H7 (cell line): ENCODE results near the gene ALDH1A1. TPM values are rescaled to one million over a fixed set of nuclear protein-coding genes. Genes with fewer than 3 reads are reported as not detected.

ENCODE experiments used
- DNase-seq: peaks from one replicate; pipeline ENCODE4 v3.0.0; 2012
- H3K27me3 ChIP-seq: 2 replicates; pipeline ENCODE4 v1.6.0; 2011; ENCODE audit warnings: mild to moderate bottlenecking, low read length; ENCODE audit not compliant: control insufficient read depth, insufficient read depth
- H3K36me3 ChIP-seq: replicated peaks from 2 replicates; pipeline ENCODE4 v1.5.1; 2011; ENCODE audit warnings: low read length; ENCODE audit not compliant: control insufficient read depth, insufficient read depth
- H3K4me3 ChIP-seq: 2 replicates; pipeline ENCODE4 v1.5.1; 2011; ENCODE audit warnings: low read depth, mild to moderate bottlenecking, control low read depth, low read length, moderate library complexity; ENCODE audit not compliant: insufficient read depth
- total RNA-seq: library from RNA; depleted of rRNA; stranded (reverse); fragments of >200 nt; shearing (Covaris generic); gene quantifications from 2 replicates; pipeline ENCODE4 v1.2.3, GENCODE V29; 2014

ALDH1A1 gene
- total RNA-seq, 1 experiment from 2014 or later, result 1.6 TPM

DNA sequence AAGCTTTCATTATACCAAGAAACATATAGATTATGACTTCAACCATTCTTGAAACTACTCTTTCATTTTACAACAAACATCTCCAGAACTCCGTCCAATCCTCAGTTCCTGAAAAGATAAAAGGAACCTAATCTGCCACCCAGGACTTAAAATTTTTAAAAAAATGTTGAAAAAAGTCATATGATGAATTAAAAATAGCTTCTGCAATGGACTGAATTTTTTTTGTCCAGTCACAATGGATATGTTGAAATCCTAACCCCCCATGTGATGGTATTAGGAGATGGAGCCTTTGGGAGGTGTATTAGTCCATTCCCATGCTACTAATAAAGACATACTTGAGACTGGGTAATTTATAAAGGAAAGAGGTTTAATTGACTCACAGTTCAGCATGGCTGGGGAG, 2.7 kb upstream of the ALDH1A1 start:
- Histone ChIP-seq H3K4me3 (no peak overlapping the region), H3K36me3 (no peaks in the 10 kb centered on the region), H3K27me3 (no peaks in the 10 kb centered on the region)
- no peak for DNase-seq

DNA sequence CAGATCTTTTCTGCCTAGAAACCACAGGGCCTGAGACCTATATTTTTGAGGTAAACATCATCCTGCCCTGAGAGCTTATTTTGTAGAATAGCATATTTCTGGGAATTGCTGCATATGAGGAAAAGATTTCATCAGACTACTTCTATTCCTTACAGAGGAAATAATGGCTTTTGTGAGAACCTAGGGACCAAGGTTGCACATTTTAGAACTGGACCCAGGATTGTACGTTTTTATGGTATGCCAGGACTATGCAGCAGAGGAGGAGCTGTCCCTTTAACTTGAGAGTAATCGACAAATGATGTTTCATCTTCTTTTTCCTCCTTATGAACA, 2.2 kb upstream of the ALDH1A1 start:
- no peak for DNase-seq
- Histone ChIP-seq H3K4me3 (no peak overlapping the region), H3K27me3 (no peaks in the 10 kb centered on the region), H3K36me3 (no peaks in the 10 kb centered on the region)

DNA sequence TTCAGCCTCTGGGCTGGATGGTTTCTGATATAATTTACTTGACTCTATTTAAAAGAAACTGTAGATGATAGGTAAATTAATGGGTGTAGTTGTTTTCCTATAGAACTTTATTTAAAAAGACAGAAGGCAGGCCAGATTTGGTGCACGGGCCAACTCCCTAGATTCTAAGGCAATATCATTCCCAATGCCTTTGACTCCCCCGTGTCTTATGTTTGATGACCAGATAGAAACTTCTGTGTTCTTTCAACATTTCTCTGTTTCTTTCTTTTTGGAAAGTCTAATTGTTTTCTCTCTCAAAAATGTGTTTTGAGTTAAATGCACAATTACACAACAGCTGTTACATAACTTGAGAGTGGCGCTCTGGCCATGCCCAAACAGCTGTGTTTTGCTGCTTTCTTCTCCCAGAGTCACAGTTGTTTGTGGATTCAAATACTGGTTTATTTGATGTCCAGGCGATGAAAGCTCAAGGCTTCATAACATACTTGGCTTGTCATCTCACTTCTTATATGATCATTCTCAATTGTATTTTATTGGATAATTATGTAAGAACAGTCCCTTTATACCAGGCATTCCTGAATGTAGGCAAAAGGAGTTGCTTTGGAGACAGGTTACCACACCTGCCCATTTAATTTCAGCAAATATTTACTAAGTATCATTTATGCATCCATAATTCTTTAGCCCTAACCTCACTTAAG, 1.7 kb upstream of the ALDH1A1 start:
- Histone ChIP-seq H3K27me3 (no peaks in the 10 kb centered on the region), H3K4me3 (no peak overlapping the region), H3K36me3 (no peaks in the 10 kb centered on the region)
- DNase-seq, result no peak

DNA sequence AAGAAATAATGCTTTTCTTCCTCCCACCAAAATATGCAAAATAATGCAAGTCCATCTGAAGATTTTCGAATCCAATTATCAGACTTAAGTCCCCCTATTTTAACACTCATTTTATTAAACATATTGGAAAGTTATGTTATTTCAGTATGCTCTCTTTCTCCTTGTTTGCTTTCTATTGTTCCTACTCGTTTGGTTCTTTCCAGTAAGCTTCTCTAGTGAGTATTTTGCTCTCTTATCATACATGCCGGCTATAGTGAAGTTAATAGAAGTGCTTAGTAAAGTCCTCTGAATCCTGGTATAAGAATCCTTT, 517 bp downstream of the ALDH1A1 start:
- no peaks in the 10 kb centered on the region for H3K36me3 ChIP-seq
- DNase-seq, result no peak
- H3K4me3 ChIP-seq, result no peak overlapping the region
- no peaks in the 10 kb centered on the region for H3K27me3 ChIP-seq

DNA sequence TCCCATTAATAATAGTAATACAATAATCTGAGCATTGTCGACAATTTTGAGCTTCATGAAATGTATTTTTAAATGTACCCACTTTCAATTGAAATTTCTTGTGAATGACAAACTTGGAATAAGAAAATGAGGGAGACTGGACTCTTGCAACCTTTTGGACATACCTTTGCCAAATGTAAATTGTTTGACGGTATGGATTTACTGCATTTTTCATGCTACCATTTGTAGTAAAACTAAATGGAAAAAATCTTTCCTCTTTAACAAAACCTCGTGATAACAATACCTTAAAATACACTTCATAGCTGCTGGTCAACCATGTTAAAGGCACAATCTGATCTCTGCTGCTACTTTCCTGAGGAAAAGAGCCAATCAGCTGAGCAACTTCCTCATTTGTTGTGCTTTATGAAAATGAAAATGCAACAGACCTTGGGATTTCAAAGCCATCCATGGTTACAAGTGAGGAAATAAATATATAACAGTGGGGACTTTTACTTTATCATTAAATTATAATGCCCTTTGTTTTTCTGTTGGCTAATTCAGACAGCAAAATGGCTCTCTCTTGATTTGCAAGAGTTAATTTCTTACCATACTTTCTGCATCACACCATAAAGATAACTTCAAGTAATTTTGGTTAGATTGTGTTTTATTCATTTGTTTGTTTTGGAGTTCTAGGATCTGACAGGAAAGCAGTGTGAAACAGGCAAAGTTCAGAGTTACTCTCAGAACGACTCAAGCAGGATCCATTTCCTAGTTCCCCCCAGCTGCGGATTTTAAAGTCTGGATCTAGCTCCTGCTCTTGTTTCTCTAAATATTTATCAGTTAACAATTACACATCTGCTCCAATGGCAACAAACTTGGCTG, 1.1 kb downstream of the ALDH1A1 start:
- Histone ChIP-seq H3K4me3 (no peak overlapping the region), H3K27me3 (no peaks in the 10 kb centered on the region), H3K36me3 (no peaks in the 10 kb centered on the region)
- no peak for DNase-seq

DNA sequence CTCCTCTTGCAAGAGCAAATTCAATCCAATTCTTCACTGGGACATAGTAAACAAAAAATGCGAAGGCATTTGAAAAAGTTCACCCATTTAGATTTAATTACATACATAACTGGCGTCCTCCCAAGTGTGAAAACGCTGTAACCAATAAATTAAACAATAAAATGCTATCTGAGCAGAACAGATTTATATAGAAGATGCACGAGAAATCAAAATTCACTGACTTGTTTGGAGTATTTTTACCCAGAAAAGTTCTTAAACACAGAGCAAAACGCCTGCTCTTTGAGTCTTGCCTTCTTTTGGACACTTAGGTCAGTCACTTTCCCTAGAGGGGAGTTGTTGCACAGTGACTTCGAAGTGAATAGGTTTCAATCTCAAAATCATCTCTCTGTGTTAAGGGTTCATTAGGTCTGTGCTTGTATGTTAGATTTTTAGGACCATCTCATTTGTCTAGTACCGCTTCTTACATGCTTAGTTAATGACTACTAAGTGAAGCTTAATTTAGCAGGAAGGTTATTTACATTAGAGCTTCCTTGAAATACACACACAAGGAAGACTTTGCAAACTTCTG, 1.9 kb downstream of the ALDH1A1 start:
- Histone ChIP-seq H3K27me3 (no peaks in the 10 kb centered on the region), H3K36me3 (no peaks in the 10 kb centered on the region), H3K4me3 (no peak overlapping the region)
- DNase-seq, result no peak

DNA sequence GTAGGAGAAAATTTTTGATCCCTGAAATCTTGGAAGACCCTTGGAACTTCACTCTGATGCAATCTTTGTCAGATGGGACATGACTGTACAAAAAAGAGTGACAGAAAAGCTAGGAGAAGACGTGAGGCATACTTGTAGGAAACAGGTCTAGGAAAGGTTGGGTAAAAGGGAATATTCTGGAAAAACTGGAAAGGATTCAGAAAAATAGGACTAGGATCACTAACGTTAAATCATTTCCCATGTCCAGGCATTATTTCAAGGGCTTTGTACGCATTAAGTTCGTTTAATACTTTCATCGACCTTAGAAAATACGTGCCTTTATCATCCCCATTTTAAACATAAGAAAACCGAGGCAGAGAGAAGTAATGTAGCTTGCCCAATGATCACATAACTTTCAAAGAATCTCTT, 2.9 kb downstream of the ALDH1A1 start:
- Histone ChIP-seq H3K4me3 (no peak overlapping the region), H3K36me3 (no peaks in the 10 kb centered on the region), H3K27me3 (no peaks in the 10 kb centered on the region)
- no peak for DNase-seq

DNA sequence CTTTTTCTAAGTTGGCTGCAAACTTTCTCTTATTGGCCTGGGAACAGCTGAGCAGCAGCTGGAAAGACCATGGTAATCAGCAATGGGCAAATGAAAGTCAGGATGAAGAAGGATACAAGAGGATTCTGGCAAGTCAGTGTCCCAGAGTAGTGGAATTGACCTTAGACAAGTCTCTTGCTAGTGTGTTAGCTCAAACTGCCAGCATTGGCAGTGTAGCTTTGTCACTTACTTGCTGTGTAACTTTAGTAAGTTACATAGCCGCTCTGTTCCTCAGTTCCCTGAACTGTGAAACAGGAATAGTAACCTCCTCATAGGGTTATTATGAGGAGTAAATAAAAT, 3.6 kb downstream of the ALDH1A1 start:
- Histone ChIP-seq H3K4me3 (no peak overlapping the region), H3K36me3 (no peaks in the 10 kb centered on the region), H3K27me3 (no peaks in the 10 kb centered on the region)
- DNase-seq, result no peak

DNA sequence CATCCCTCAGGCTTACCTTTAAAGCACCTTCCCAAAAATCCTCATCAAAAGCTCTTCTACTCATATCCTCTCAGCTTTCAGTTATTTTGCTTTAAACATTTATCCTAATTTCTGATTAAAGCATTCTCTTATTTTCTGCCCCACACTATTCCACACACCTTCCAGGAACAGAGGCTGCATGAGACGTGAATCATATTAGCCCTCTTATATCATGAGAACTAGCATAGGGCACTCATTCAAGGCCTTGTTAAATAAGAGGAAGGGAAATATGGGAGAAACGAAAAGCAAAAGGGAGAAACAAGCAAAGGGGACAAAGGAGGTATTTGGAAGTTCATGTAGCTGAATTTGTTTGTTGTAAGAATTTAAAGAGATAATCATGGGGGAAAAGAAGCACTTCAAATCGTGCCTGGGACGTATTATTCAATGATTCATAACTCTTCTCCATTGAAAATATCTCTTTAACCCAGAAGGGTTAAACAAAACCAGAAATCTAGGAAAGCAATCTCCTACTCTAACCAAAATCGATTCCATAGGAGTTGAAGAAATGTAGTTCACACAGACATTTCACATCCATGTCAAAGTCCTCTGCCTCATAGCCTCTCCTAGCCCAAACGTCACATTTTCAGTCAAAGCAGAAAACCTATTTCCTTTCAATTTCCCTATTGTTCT, 4.1 kb downstream of the ALDH1A1 start:
- Histone ChIP-seq H3K4me3 (no peak overlapping the region), H3K27me3 (no peaks in the 10 kb centered on the region), H3K36me3 (no peaks in the 10 kb centered on the region)
- DNase-seq, result no peak

DNA sequence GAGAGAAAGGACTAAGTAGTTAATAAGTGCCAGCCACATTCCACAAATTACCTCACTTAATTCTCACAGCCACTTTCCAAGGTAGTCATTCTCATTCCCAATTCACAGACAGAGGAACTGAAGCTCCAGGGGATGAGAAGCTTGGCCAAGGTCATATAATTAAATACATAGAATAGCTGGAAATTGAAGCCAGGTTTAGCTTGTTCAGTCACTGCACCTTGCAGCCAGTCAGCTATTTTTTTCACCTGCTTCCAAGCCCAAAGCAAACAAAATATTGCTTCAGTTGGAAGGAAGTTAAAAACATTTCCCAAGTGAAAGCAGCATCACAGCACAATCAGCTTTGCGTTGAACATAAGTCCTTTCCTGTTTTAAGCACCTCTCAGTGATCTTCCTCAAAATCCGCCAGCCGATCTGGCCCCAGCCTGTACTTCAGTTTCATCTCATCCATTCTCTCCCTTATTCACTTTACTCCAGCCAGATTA, 4.8 kb downstream of the ALDH1A1 start:
- Histone ChIP-seq H3K27me3 (no peaks in the 10 kb centered on the region), H3K36me3 (no peaks in the 10 kb centered on the region), H3K4me3 (no peak overlapping the region)
- DNase-seq, result no peak

DNA sequence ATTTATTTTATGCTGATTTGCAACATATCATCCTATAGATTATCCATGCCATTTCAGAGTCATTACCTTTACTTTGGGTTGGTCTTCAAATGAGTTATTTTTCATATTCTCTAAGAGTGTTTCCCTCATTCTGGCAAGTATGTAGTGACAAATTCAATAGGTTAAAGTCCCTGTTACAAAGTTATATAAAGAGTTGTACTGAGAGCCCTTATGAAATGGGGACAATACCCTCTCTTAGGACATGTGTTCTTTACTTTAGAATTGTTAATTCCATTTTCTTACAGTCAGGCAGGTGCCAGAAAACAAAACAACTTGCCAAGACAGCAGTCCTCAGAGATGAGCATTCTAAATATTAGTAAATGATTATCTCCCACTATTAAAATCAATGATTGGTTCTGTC, 6.0 kb downstream of the ALDH1A1 start:
- no peaks in the 10 kb centered on the region for H3K27me3 ChIP-seq
- no peak overlapping the region for H3K4me3 ChIP-seq
- no peak for DNase-seq
- no peaks in the 10 kb centered on the region for H3K36me3 ChIP-seq

DNA sequence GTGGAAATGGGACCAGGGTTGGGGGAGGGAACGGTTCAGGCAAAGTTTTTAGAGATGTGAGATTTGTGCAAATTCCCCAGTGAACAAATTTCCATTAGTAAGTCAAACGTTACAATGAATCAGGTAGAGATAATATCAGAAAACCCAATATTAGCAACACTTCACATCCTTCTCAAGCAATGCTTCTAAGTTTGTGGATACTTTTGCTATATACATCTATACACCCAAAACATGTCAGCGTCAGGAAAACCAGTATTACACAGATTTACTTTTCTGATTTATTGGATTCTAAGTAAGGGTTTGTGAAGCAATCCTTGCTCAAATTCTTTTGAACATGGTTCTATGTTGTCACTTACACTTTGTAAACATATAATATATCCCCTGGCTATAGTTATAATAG, 6.5 kb downstream of the ALDH1A1 start:
- no peaks in the 10 kb centered on the region for H3K36me3 ChIP-seq
- H3K27me3 ChIP-seq, result no peaks in the 10 kb centered on the region
- no peak for DNase-seq
- H3K4me3 ChIP-seq, result no peak overlapping the region

DNA sequence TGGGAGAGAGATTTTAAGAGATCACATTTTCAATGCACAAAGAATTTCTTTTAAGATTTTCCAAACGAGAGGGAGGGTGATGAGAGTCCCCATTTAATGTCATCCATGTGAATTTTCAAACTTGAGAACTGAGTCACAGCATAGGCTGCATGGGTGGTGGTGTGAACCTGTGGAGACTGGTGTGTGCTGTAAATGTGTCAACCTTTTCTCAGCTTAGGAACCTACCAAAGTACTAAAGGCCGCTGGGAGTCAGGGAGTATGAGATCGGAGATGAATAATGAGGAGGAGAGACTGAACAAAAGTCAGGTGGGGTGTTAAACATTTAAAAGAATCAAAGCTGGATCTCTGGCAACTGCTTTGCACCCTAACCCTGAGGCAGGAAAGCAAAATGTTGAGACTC, 7.5 kb downstream of the ALDH1A1 start:
- Histone ChIP-seq H3K36me3 (no peaks in the 10 kb centered on the region), H3K4me3 (no peak overlapping the region), H3K27me3 (no peaks in the 10 kb centered on the region)
- no peak for DNase-seq

DNA sequence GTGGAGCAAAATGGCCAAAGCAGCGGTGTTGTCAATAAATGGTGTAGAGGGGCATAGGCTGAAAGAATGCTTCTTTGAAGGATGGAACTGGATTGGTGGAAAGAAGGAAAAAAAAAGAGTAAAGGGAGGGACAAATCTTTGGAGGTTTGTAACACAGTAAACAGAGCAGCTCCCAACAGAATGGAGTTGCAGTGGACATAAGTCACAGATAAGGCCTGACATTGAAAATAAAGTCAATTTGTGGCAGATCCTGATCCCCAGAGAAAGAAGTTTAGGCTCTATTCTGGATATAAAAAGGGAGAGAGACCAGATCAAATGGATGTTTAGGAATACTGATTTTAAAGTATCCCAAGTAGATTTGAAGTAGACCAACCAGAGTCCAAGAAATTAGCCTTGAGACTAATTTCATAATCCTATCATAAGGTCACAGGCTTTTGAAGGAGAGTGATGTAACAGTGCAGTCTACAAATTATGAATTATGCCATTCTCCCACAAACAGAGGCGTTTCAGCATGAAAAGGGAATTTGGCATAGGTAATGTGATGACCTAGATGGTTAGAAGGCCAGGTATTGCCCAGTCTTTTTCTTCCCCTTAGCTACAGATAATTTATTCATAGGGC, 8.9 kb downstream of the ALDH1A1 start:
- Histone ChIP-seq H3K4me3 (no peak overlapping the region), H3K36me3 (no peaks in the 10 kb centered on the region), H3K27me3 (no peaks in the 10 kb centered on the region)
- no peak for DNase-seq
